Measurements from ENCODE around the gene TSFM. TPM values are rescaled to one million over a fixed set of nuclear protein-coding genes. Genes with fewer than 3 reads are reported as not detected.
A peak's percentile ranks its signal among the peaks of the same experiment; 100 is the strongest.

TSFM gene
- total and polyA plus RNA-seq, 9 of the 15 experiments (the other 6 are each of a cell fraction or from before 2014, with no cell fraction given) = 44.6 to 198 (median 60.2) TPM

GRCh38 chr12:57844709-57845477 lies 62.3 kb downstream of the TSFM start (continued):
- TF ChIP-seq E2F6 (IDR thresholded peaks at IDR 0.05; ENCODE audit: borderline replicate concordance in 1 of 2, extremely low read depth in 1 of 2, insufficient read depth in 1 of 2, insufficient read length in 1 of 2, low read depth in 1 of 2, low read length in 1 of 2, poor library complexity in 1 of 2, severe bottlenecking in 1 of 2) = peak; percentile 24 to 51
- no peak for TF ChIP-seq NCOA1 (IDR thresholded peaks at IDR 0.05; ENCODE audit: low read depth)
- no peak for TF ChIP-seq GABPB1 (CRISPR knock-in tag; IDR thresholded peaks at IDR 0.05)
- TF ChIP-seq CBX1 (IDR thresholded peaks at IDR 0.05; ENCODE audit: low read depth) = no peak
- peak; percentile 38; the same call in 1 of the 2 replicates for TF ChIP-seq EP400 (IDR thresholded peaks at IDR 0.05)
- TF ChIP-seq FOXJ2 (tag; IDR thresholded peaks at IDR 0.05) = no peak
- TF ChIP-seq CTBP1 (IDR thresholded peaks at IDR 0.05; ENCODE audit: borderline replicate concordance) = 0 out of 2 replicates have a peak, but pooled peaks have one; percentile 5
- TF ChIP-seq CTCF (IDR thresholded peaks at IDR 0.05 in 2 of 3, conservative IDR thresholded peaks at IDR 0.05 in 1 of 3; ENCODE audit: insufficient read depth in 2 of 3, low read depth in 1 of 3, low read length in 3 of 3) = 0 out of 6 replicates have a peak, but pooled peaks of 1 of the 3 experiments have one; percentile 3
- no peak for TF ChIP-seq TARDBP (IDR thresholded peaks at IDR 0.05)
- TF ChIP-seq RBM14 (IDR thresholded peaks at IDR 0.05; ENCODE audit: borderline replicate concordance, insufficient read depth, low read depth, low read length) = 0 out of 2 replicates have a peak, but pooled peaks have one; percentile 67
- no peak for TF ChIP-seq CBX2 (IDR thresholded peaks at IDR 0.05; ENCODE audit: insufficient read depth, low read length, poor library complexity, severe bottlenecking)
- TF ChIP-seq ESRRB (CRISPR knock-in tag; IDR thresholded peaks at IDR 0.05; ENCODE audit: borderline replicate concordance) = no peak
- no peak for TF ChIP-seq ZNF445 (CRISPR knock-in tag; IDR thresholded peaks at IDR 0.05; ENCODE audit: low read depth)
- TF ChIP-seq CCNT2 (IDR thresholded peaks at IDR 0.05; ENCODE audit: borderline replicate concordance, extremely low read depth, insufficient read length, low read depth, low read length) = peak; percentile 3
- no peak for TF ChIP-seq MCM5 (IDR thresholded peaks at IDR 0.05; ENCODE audit: low read depth)
- TF ChIP-seq ZNF197 (CRISPR knock-in tag; IDR thresholded peaks at IDR 0.05; ENCODE audit: low read depth) = no peak
- TF ChIP-seq ATF3 (IDR thresholded peaks at IDR 0.05) = peak; percentile 88
- TF ChIP-seq ATF3 (CRISPR knock-in tag; conservative IDR thresholded peaks at IDR 0.05) = no peak
- TF ChIP-seq HDAC2 (IDR thresholded peaks at IDR 0.05) = no peak
- TF ChIP-seq ZC3H8 (IDR thresholded peaks at IDR 0.05) = no peak
- TF ChIP-seq PURB (CRISPR knock-in tag; IDR thresholded peaks at IDR 0.05; ENCODE audit: low read depth) = no peak
- TF ChIP-seq TBP (optimal IDR thresholded peaks at IDR 0.05; ENCODE audit: low read depth, low read length) = peak; percentile 23
- no peak for TF ChIP-seq E2F3 (CRISPR knock-in tag; IDR thresholded peaks at IDR 0.05)
- TF ChIP-seq CEBPG (CRISPR knock-in tag; IDR thresholded peaks at IDR 0.05) = peak; percentile 82
- peak; percentile 45 to 65; a peak in 3 of 4 replicates for TF ChIP-seq CEBPG (tag; conservative IDR thresholded peaks at IDR 0.05 in 1 of 2, IDR thresholded peaks at IDR 0.05 in 1 of 2)

Data from K562 (cell line).